ENCODE results near the gene KSR2.

KSR2 gene

DNA sequence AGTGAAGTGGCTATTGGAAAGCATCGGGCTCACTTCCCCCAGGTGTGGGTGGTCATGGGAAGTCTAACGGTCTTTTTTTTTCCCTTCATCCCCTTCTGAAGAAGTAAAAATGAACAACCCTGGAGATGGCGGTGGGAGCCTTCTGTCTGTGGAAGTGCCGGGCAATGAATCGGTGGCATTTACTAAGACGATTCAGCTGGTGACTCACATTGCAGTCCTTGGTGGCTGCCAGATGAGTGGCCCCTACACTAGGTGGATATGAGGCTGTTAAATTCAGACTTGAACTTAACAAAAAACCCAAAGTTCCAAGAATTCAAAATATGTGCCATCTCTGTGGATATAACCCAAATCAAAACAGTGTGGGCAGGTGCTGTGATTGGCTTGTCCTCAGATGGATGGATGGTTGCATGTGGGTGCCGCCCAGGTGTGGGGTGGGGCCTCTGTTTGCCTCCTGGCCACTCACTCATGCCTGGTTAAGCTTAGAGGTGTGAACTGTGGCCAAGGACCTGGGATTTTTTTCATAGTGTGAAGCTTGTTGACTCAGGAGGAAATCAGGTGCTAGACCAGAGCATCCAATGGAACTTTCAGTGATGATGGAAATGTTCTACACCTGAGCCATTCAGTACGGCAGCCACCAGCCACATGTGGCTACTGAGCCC, 430.6 kb downstream of the KSR2 start:
- TF ChIP-seq CTCF (IDR thresholded peaks at IDR 0.05): no peak

DNA sequence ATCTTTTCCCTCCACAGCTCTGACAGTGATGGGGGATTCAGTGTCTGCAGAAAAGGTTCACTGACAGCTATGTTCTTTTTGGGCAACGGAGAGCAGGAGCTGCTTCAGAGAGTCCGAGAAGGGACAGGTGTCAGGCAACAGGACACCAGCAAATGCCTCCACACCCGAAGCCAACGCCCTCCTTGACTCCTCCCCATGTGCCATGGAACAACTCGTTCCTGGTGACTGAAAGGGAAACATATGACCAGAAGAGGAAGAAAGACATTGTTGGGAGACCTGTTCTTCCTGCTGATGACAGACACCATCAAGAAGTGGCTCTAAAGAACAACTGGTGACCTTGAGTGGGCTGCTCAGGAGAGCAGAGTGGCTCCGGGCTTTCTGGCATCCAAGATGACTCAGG, 435.1 kb downstream of the KSR2 start:
- no peak for TF ChIP-seq CTCF (IDR thresholded peaks at IDR 0.05)

GRCh38 chr12:117530796-117531195, 438.0 kb downstream of the KSR2 start:
- no peak for TF ChIP-seq CTCF (IDR thresholded peaks at IDR 0.05)

- no peak for TF ChIP-seq CTCF (IDR thresholded peaks at IDR 0.05)
Measured at GRCh38 chr12:117528538-117528937, 440.3 kb downstream of the KSR2 start.

- no peak for TF ChIP-seq CTCF (IDR thresholded peaks at IDR 0.05)
Measured at GRCh38 chr12:117527479-117527855, 441.3 kb downstream of the KSR2 start.

GRCh38 chr12:117526757-117527478, 441.9 kb downstream of the KSR2 start:
- no peak for TF ChIP-seq CTCF (IDR thresholded peaks at IDR 0.05)

- TF ChIP-seq CTCF (IDR thresholded peaks at IDR 0.05): no peak
Measured at GRCh38 chr12:117525766-117526165, 443.0 kb downstream of the KSR2 start.
